Liver (tissue), 9 donors: ENCODE measurements around the gene ARTN. TPM values are rescaled to one million over a fixed set of nuclear protein-coding genes. Genes with fewer than 3 reads are reported as not detected.

Experiments used
- DNase-seq: peaks from one replicate; pipeline ENCODE4 v3.0.0-alpha.2; 2017; ENCODE audit warnings: low spot score
- H3K27ac ChIP-seq, 2 donors: one replicate each; pipeline ENCODE4 v1.7.0; 2013; ENCODE audit warnings: inconsistent platforms in 2 of 2, low read length in 2 of 2, control low read depth in 1 of 2, low read depth in 1 of 2, mild to moderate bottlenecking in 1 of 2
- H3K27me3 ChIP-seq, 4 donors: one replicate each; pipeline versions ENCODE4 v1.6.1 to v1.7.0; 2013; ENCODE audit warnings: low read length in 3 of 4, inconsistent platforms in 1 of 4, mild to moderate bottlenecking in 1 of 4, moderate library complexity in 1 of 4; ENCODE audit not compliant: control insufficient read depth in 4 of 4, insufficient read depth in 4 of 4
- H3K36me3 ChIP-seq, 4 donors: one replicate each; pipeline versions ENCODE4 v1.6.1 to v1.7.0; 2013; ENCODE audit warnings: low read length in 3 of 4, mild to moderate bottlenecking in 3 of 4, low read depth in 1 of 4, moderate library complexity in 1 of 4; ENCODE audit not compliant: control insufficient read depth in 4 of 4, insufficient read depth in 3 of 4
- H3K4me1 ChIP-seq, 4 donors: one replicate each; pipeline versions ENCODE4 v1.6.1 to v1.7.0; 2013; ENCODE audit warnings: low read length in 3 of 4, mild to moderate bottlenecking in 3 of 4, moderate library complexity in 1 of 4; ENCODE audit not compliant: control insufficient read depth in 4 of 4, insufficient read depth in 4 of 4
- H3K4me3 ChIP-seq, 3 donors: one replicate each; pipeline versions ENCODE4 v1.6.1 to v1.7.0; 2013; ENCODE audit warnings: low read length in 3 of 3, control low read depth in 1 of 3, low read depth in 1 of 3, mild to moderate bottlenecking in 1 of 3
- H3K9ac ChIP-seq, 2 donors: one replicate each; pipeline ENCODE4 v1.7.0; 2013; ENCODE audit warnings: low read length in 2 of 2, mild to moderate bottlenecking in 2 of 2, moderate library complexity in 2 of 2, control low read depth in 1 of 2, low read depth in 1 of 2
- H3K9me3 ChIP-seq, 4 donors: one replicate each; pipeline versions ENCODE4 v1.6.1 to v1.7.0; 2013; ENCODE audit warnings: low read length in 3 of 4; ENCODE audit not compliant: control insufficient read depth in 4 of 4
- EGR1 ChIP-seq, 2 donors: IDR thresholded peaks; 2 replicates each; pipeline ENCODE4 v1.6.1; 2016 to 2018; ENCODE audit warnings: antibody characterized with exemption in 2 of 2, low read depth in 2 of 2
- FOXA1 ChIP-seq: IDR thresholded peaks from 2 replicates; pipeline ENCODE4 v1.6.1; 2016; ENCODE audit warnings: antibody characterized with exemption
- FOXA2 ChIP-seq: IDR thresholded peaks from 2 replicates; pipeline ENCODE4 v1.6.1; 2016; ENCODE audit warnings: antibody characterized with exemption
- GABPA ChIP-seq, 2 donors: IDR thresholded peaks in 1 of 2; conservative IDR thresholded peaks in 1 of 2; 2 replicates each; pipeline ENCODE4 v1.6.1; 2016; ENCODE audit warnings: antibody characterized with exemption in 2 of 2, mild to moderate bottlenecking in 1 of 2, moderate library complexity in 1 of 2
- HNF4A ChIP-seq, 2 donors: conservative IDR thresholded peaks; 2 replicates each; pipeline ENCODE4 v1.6.1; 2016; ENCODE audit warnings: antibody characterized with exemption in 2 of 2, mild to moderate bottlenecking in 2 of 2
- HNF4G ChIP-seq: IDR thresholded peaks from 2 replicates; pipeline ENCODE4 v1.6.1; 2016; ENCODE audit warnings: antibody characterized with exemption
- JUND ChIP-seq, 2 donors: IDR thresholded peaks; 2 replicates each; pipeline ENCODE4 v1.6.1; 2016; ENCODE audit warnings: antibody characterized with exemption in 2 of 2
- NR2F2 ChIP-seq: IDR thresholded peaks from 2 replicates; pipeline ENCODE4 v1.6.1; 2016; ENCODE audit warnings: antibody characterized with exemption
- RAD21 ChIP-seq, 2 donors: IDR thresholded peaks; 2 replicates each; pipeline ENCODE4 v1.6.1; 2016; ENCODE audit warnings: antibody characterized with exemption in 2 of 2, mild to moderate bottlenecking in 2 of 2
- RXRA ChIP-seq, 2 donors: IDR thresholded peaks; 2 replicates each; pipeline ENCODE4 v1.6.1; 2017 to 2018; ENCODE audit warnings: antibody characterized with exemption in 2 of 2, mild to moderate bottlenecking in 1 of 2
- SP1 ChIP-seq: IDR thresholded peaks from 2 replicates; pipeline ENCODE4 v1.6.1; 2018; ENCODE audit warnings: antibody characterized with exemption, mild to moderate bottlenecking
- TAF1 ChIP-seq: conservative IDR thresholded peaks from 2 replicates; pipeline ENCODE4 v1.6.1; 2016; ENCODE audit warnings: antibody characterized with exemption, mild to moderate bottlenecking
- YY1 ChIP-seq: IDR thresholded peaks from 2 replicates; pipeline ENCODE4 v1.6.1; 2016; ENCODE audit warnings: antibody characterized with exemption, mild to moderate bottlenecking
- WGBS: extraction: QIAGEN DNeasy Blood & Tissue Kit; methylation state at CpG from one replicate; pipeline ENCODE4 v1.1.7; 2013; 5-methylcytosine and 5-hydroxymethylcytosine counted together
- polyA plus RNA-seq, 2 donors: library from polyadenylated mRNA; stranded (reverse) in 1 of 2; unstranded in 1 of 2; fragments of 200-250 nt in 1 of 2; fragments of >200 nt in 1 of 2; fragmentation: Nextera tagmentation in 1 of 2; extraction: Ambion mirVana in 1 of 2; gene quantifications; one replicate each; pipeline versions ENCODE4 v1.2.1 to v1.2.3, GENCODE V29; 2013 to 2015
- total RNA-seq, 2 donors: library from RNA; depleted of rRNA; stranded (reverse); fragments of >200 nt; gene quantifications; one replicate each; pipeline ENCODE4 v1.2.3, GENCODE V29; 2014
- TF ChIP-seq, protein P1 (sequence below): IDR thresholded peaks from 2 replicates; pipeline ENCODE4 v1.6.1; 2016; ENCODE audit warnings: antibody characterized with exemption
- TF ChIP-seq, protein P2 (sequence below): IDR thresholded peaks from 2 replicates; pipeline ENCODE4 v1.6.1; 2016; ENCODE audit warnings: antibody characterized with exemption, mild to moderate bottlenecking
- TF ChIP-seq, protein P3 (sequence below): fragments of 150-350 bp; IDR thresholded peaks from 2 replicates; pipeline ENCODE4 v1.5.1; 2017; ENCODE audit warnings: improper control_type of control experiment, low read depth, low read length; ENCODE audit not compliant: missing input control
- TF ChIP-seq, protein P4 (sequence below): IDR thresholded peaks from 2 replicates; pipeline ENCODE4 v1.6.1; 2016; ENCODE audit warnings: antibody characterized with exemption
- donor health status: healthy.
- donor health status: healthy.
- donor health status: healthy.
- donor health status: healthy.
- donor health status: healthy.

ARTN gene
- total and polyA plus RNA-seq, 4 donors: 0.05 to 0.08 TPM; not detected in 2

DNA sequence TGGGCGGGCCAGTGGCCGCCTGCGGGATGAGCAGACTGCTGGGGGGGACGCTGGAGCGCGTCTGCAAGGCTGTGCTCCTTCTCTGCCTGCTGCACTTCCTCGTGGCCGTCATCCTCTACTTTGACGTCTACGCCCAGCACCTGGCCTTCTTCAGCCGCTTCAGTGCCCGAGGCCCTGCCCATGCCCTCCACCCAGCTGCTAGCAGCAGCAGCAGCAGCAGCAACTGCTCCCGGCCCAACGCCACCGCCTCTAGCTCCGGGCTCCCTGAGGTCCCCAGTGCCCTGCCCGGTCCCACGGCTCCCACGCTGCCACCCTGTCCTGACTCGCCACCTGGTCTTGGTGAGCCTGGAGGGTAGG is 47.5 kb downstream of the ARTN start:
- Histone ChIP-seq H3K36me3 (peaks cover 0 to 17% (median 8%) of the 10 kb centered on the region in 4 donors), H3K27me3 (no peaks in the 10 kb centered on the region), H3K9me3 (no peaks in the 10 kb centered on the region), H3K4me3 (no peak overlapping the region), H3K9ac (no peak overlapping the region), H3K4me1 (peaks cover 7 to 39% (median 29%) of the 10 kb centered on the region in 4 donors), H3K27ac (no peak overlapping the region)
- WGBS: 85% methylated on average over 20 of the region's 20 CpGs
- TF ChIP-seq TAF1 (no peak), NR2F2 (no peak)
- TF ChIP-seq, protein P1, sequence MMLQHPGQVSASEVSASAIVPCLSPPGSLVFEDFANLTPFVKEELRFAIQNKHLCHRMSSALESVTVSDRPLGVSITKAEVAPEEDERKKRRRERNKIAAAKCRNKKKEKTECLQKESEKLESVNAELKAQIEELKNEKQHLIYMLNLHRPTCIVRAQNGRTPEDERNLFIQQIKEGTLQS: no peak
- DNase-seq: no peak

DNA sequence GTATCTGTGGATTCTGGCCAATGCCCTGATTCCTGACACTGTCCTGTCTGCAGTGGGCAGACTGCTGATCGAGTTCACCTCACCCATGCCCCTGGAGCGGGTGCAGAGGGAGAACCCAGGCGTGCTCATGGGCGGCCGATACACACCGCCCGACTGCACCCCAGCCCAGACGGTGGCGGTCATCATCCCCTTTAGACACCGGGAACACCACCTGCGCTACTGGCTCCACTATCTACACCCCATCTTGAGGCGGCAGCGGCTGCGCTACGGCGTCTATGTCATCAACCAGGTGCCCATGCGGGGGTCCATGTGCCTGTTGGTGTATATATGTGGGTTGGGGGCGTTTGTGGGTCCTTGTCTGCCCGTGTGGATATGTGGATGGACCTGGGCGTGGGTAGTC is 48.0 kb downstream of the ARTN start:
- no peak overlapping the region for H3K4me3 ChIP-seq
- no peaks in the 10 kb centered on the region for H3K27me3 ChIP-seq
- peaks cover 0 to 13% (median 4%) of the 10 kb centered on the region in 4 donors for H3K36me3 ChIP-seq
- H3K9me3 ChIP-seq: no peaks in the 10 kb centered on the region
- no peak overlapping the region for H3K27ac ChIP-seq
- DNase-seq: no peak
- WGBS: 97% methylated on average over 20 of the region's 20 CpGs
- no peak overlapping the region for H3K9ac ChIP-seq
- H3K4me1 ChIP-seq: peaks cover 7 to 33% (median 24%) of the 10 kb centered on the region in 4 donors
- TF ChIP-seq, protein P2, sequence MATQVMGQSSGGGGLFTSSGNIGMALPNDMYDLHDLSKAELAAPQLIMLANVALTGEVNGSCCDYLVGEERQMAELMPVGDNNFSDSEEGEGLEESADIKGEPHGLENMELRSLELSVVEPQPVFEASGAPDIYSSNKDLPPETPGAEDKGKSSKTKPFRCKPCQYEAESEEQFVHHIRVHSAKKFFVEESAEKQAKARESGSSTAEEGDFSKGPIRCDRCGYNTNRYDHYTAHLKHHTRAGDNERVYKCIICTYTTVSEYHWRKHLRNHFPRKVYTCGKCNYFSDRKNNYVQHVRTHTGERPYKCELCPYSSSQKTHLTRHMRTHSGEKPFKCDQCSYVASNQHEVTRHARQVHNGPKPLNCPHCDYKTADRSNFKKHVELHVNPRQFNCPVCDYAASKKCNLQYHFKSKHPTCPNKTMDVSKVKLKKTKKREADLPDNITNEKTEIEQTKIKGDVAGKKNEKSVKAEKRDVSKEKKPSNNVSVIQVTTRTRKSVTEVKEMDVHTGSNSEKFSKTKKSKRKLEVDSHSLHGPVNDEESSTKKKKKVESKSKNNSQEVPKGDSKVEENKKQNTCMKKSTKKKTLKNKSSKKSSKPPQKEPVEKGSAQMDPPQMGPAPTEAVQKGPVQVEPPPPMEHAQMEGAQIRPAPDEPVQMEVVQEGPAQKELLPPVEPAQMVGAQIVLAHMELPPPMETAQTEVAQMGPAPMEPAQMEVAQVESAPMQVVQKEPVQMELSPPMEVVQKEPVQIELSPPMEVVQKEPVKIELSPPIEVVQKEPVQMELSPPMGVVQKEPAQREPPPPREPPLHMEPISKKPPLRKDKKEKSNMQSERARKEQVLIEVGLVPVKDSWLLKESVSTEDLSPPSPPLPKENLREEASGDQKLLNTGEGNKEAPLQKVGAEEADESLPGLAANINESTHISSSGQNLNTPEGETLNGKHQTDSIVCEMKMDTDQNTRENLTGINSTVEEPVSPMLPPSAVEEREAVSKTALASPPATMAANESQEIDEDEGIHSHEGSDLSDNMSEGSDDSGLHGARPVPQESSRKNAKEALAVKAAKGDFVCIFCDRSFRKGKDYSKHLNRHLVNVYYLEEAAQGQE: no peak

DNA sequence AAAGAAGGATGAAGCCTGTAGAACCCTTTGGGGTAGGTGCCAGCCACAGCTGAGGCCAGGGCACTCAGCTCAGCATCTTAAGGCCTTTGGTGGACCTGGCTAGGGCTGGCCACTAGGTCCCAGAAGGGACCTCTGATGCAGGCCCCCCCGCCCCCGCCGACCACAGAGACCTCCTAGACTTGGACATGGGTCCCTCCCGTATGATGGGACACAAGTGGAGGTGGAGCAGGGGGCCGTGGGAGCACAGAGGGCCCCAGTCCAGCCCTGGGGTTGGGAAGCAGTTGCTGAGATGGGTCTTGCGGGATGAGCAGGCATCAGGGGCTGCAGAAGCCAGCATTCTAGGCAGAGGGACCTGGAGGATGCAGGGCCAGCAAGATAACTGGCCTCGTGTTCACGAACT is 48.6 kb downstream of the ARTN start:
- no peak overlapping the region for H3K27ac ChIP-seq
- H3K4me3 ChIP-seq: no peak overlapping the region
- 97% methylated on average over 8 of the region's 8 CpGs for WGBS
- peaks cover 7 to 27% (median 18%) of the 10 kb centered on the region in 4 donors for H3K4me1 ChIP-seq
- peaks cover 0 to 8% (median under 1%) of the 10 kb centered on the region in 4 donors for H3K36me3 ChIP-seq
- no peak for DNase-seq
- H3K27me3 ChIP-seq: no peaks in the 10 kb centered on the region
- no peaks in the 10 kb centered on the region for H3K9me3 ChIP-seq
- no peak overlapping the region for H3K9ac ChIP-seq
- TF ChIP-seq JUND (IDR thresholded peaks at IDR 0.05) (no peak), RAD21 (IDR thresholded peaks at IDR 0.05) (no peak), NR2F2 (no peak), TAF1 (no peak), EGR1 (IDR thresholded peaks at IDR 0.05; ENCODE audit: low read depth in 2 of 2) (no peak), SP1 (no peak), YY1 (no peak), FOXA1 (no peak), GABPA (IDR thresholded peaks at IDR 0.05 in 1 of 2, conservative IDR thresholded peaks at IDR 0.05 in 1 of 2) (no peak), HNF4G (no peak), HNF4A (conservative IDR thresholded peaks at IDR 0.05) (no peak), RXRA (IDR thresholded peaks at IDR 0.05) (no peak), FOXA2 (no peak)
- TF ChIP-seq, protein P2: no peak
- TF ChIP-seq, protein P3, sequence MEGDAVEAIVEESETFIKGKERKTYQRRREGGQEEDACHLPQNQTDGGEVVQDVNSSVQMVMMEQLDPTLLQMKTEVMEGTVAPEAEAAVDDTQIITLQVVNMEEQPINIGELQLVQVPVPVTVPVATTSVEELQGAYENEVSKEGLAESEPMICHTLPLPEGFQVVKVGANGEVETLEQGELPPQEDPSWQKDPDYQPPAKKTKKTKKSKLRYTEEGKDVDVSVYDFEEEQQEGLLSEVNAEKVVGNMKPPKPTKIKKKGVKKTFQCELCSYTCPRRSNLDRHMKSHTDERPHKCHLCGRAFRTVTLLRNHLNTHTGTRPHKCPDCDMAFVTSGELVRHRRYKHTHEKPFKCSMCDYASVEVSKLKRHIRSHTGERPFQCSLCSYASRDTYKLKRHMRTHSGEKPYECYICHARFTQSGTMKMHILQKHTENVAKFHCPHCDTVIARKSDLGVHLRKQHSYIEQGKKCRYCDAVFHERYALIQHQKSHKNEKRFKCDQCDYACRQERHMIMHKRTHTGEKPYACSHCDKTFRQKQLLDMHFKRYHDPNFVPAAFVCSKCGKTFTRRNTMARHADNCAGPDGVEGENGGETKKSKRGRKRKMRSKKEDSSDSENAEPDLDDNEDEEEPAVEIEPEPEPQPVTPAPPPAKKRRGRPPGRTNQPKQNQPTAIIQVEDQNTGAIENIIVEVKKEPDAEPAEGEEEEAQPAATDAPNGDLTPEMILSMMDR: no peak
- TF ChIP-seq, protein P4, sequence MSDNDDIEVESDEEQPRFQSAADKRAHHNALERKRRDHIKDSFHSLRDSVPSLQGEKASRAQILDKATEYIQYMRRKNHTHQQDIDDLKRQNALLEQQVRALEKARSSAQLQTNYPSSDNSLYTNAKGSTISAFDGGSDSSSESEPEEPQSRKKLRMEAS: no peak
- TF ChIP-seq, protein P1: no peak
